Fibroblast of lung (primary cell): ENCODE data around the gene ABCD1. TPM values are rescaled to one million over a fixed set of nuclear protein-coding genes. Genes with fewer than 3 reads are reported as not detected.

ENCODE experiments used
- DNase-seq, 2 donors: peaks; one replicate each; pipeline versions ENCODE4 v3.0.0 to v3.0.0-alpha.2; 2010; ENCODE audit warnings: low read depth in 2 of 2
- H2AFZ ChIP-seq: 2 replicates; pipeline ENCODE4 v1.5.1; 2012; ENCODE audit warnings: low read length, control low read depth, inconsistent platforms
- H3K27ac ChIP-seq: 2 replicates; pipeline ENCODE4 v1.5.1; 2011; ENCODE audit warnings: low read length, control low read depth; ENCODE audit not compliant: insufficient read depth
- H3K27me3 ChIP-seq: 2 replicates; pipeline ENCODE4 v1.5.1; 2011; ENCODE audit warnings: mild to moderate bottlenecking, low read length; ENCODE audit not compliant: control insufficient read depth, insufficient read depth
- H3K36me3 ChIP-seq: 2 replicates; pipeline ENCODE4 v1.5.1; 2011; ENCODE audit warnings: low read length; ENCODE audit not compliant: control insufficient read depth, insufficient read depth
- H3K4me1 ChIP-seq: 2 replicates; pipeline ENCODE4 v1.5.1; 2011; ENCODE audit warnings: low read length; ENCODE audit not compliant: control insufficient read depth, insufficient read depth; ENCODE audit errors: extremely low read depth
- H3K4me2 ChIP-seq: 2 replicates; pipeline ENCODE4 v1.5.1; 2011; ENCODE audit warnings: low read length, control low read depth; ENCODE audit not compliant: insufficient read depth; ENCODE audit errors: extremely low read depth
- H3K4me3 ChIP-seq, 4 experiments: fragments of 200-600 bp in 1 of 4; sonication (generic) in 1 of 4; replicated peaks in 1 of 4; 2 replicates each; pipeline ENCODE4 v1.5.1; 2011 to 2016; ENCODE audit warnings: low read length in 4 of 4, low read depth in 3 of 4, mild to moderate bottlenecking in 3 of 4, control low read depth in 2 of 4, inconsistent platforms in 1 of 4, mixed read lengths in 1 of 4; ENCODE audit not compliant: insufficient read depth in 1 of 4; ENCODE audit errors: control extremely low read depth in 1 of 4
- H3K79me2 ChIP-seq: 2 replicates; pipeline ENCODE4 v1.5.1; 2012; ENCODE audit warnings: mild to moderate bottlenecking, low read length, inconsistent platforms; ENCODE audit not compliant: control insufficient read depth, insufficient read depth
- H3K9ac ChIP-seq: 2 replicates; pipeline ENCODE4 v1.5.1; 2011; ENCODE audit warnings: mild to moderate bottlenecking, low read length, control low read depth; ENCODE audit not compliant: insufficient read depth
- H3K9me3 ChIP-seq: 2 replicates; pipeline ENCODE4 v1.5.1; 2012; ENCODE audit warnings: low read depth, low read length; ENCODE audit not compliant: control insufficient read depth, insufficient read depth
- H4K20me1 ChIP-seq: 2 replicates; pipeline ENCODE4 v1.5.1; 2011; ENCODE audit warnings: low read length; ENCODE audit not compliant: control insufficient read depth, insufficient read depth; ENCODE audit errors: extremely low read depth
- CTCF ChIP-seq, 2 donors: IDR thresholded peaks in 1 of 2; conservative IDR thresholded peaks in 1 of 2; 1 replicate in 1 of 2; 2 replicates in 1 of 2; pipeline ENCODE4 v1.5.1; 2011 to 2012; ENCODE audit warnings: low read length in 2 of 2, control low read depth in 1 of 2, inconsistent platforms in 1 of 2, low read depth in 1 of 2, mild to moderate bottlenecking in 1 of 2
- EZH2 ChIP-seq: IDR thresholded peaks from 2 replicates; pipeline ENCODE4 v1.5.1; 2012; ENCODE audit warnings: low read length, control low read depth, mild to moderate bottlenecking; ENCODE audit errors: missing control alignments
- polyA plus RNA-seq, 2 donors: library from polyadenylated mRNA; depleted of rRNA in 1 of 2; stranded (reverse) in 1 of 2; unstranded in 1 of 2; fragments of >200 nt; gene quantifications; 2 replicates each; pipeline ENCODE4 v1.2.1, GENCODE V29; 2011 to 2012; ENCODE audit warnings: missing spikeins in 1 of 2
- total RNA-seq: library from RNA; depleted of rRNA; stranded (reverse); fragments of >200 nt; gene quantifications from 2 replicates; pipeline ENCODE4 v1.2.1, GENCODE V29; 2014

ABCD1 gene
- total and polyA plus RNA-seq, 2 donors (not counting 1 experiment from before 2014, with no cell fraction given): 4.0 to 12.7 TPM

GRCh38 chrX:153733651-153734240 lies 9.1 kb downstream of the ABCD1 start:
- H3K9me3 ChIP-seq: no peaks in the 10 kb centered on the region
- DNase-seq: no peak
- no peaks in the 10 kb centered on the region for H3K36me3 ChIP-seq
- H3K9ac ChIP-seq: no peak overlapping the region
- no peak overlapping the region for H2AFZ ChIP-seq
- H3K27ac ChIP-seq: no peak overlapping the region
- H3K4me3 ChIP-seq: no peak overlapping the region
- TF ChIP-seq EZH2 (no peak), CTCF (conservative IDR thresholded peaks at IDR 0.05 in 1 of 2, IDR thresholded peaks at IDR 0.05 in 1 of 2; ENCODE audit: low read depth in 1 of 2, low read length in 2 of 2) (no peak)
- H3K4me2 ChIP-seq: no peak overlapping the region
- H4K20me1 ChIP-seq: no peaks in the 10 kb centered on the region
- H3K27me3 ChIP-seq: no peaks in the 10 kb centered on the region
- H3K4me1 ChIP-seq: no peaks in the 10 kb centered on the region
- no peaks in the 10 kb centered on the region for H3K79me2 ChIP-seq

- DNase-seq: no peak
- Histone ChIP-seq H3K27me3 (no peaks in the 10 kb centered on the region), H3K9ac (no peak overlapping the region), H3K4me3 (no peak overlapping the region), H3K4me2 (no peak overlapping the region), H2AFZ (no peak overlapping the region), H4K20me1 (no peaks in the 10 kb centered on the region), H3K27ac (no peak overlapping the region), H3K79me2 (no peaks in the 10 kb centered on the region), H3K36me3 (no peaks in the 10 kb centered on the region), H3K4me1 (no peaks in the 10 kb centered on the region), H3K9me3 (no peaks in the 10 kb centered on the region)
- TF ChIP-seq CTCF (conservative IDR thresholded peaks at IDR 0.05 in 1 of 2, IDR thresholded peaks at IDR 0.05 in 1 of 2; ENCODE audit: low read depth in 1 of 2, low read length in 2 of 2) (no peak), EZH2 (no peak)
Observed at GRCh38 chrX:153734871-153735270, 10.2 kb downstream of the ABCD1 start.

GRCh38 chrX:153735274-153735673 lies 10.6 kb downstream of the ABCD1 start:
- H4K20me1 ChIP-seq: no peaks in the 10 kb centered on the region

More at GRCh38 chrX:153735274-153735673, 10.6 kb downstream of the ABCD1 start:
- H3K27ac ChIP-seq: no peak overlapping the region
- H3K79me2 ChIP-seq: no peaks in the 10 kb centered on the region
- TF ChIP-seq EZH2 (no peak), CTCF (conservative IDR thresholded peaks at IDR 0.05 in 1 of 2, IDR thresholded peaks at IDR 0.05 in 1 of 2; ENCODE audit: low read depth in 1 of 2, low read length in 2 of 2) (no peak)
- DNase-seq: peak in 1 of 2 donors; percentile 12
- H2AFZ ChIP-seq: no peak overlapping the region
- no peak overlapping the region for H3K4me2 ChIP-seq
- no peak overlapping the region for H3K4me3 ChIP-seq
- no peaks in the 10 kb centered on the region for H3K36me3 ChIP-seq
- no peaks in the 10 kb centered on the region for H3K4me1 ChIP-seq
- no peaks in the 10 kb centered on the region for H3K27me3 ChIP-seq
- H3K9me3 ChIP-seq: no peaks in the 10 kb centered on the region
- no peak overlapping the region for H3K9ac ChIP-seq
